ENCODE results near the gene GRXCR1.

The GRXCR1 gene

GRCh38 chr4:42915484-42915883 is 23.0 kb downstream of the GRXCR1 start:
- in situ Hi-C loops (cut with MboI; ENCODE audit: low sequenced_read_pairs, unreplicated experiment), result no loop called here
- TF ChIP-seq CTCF (IDR thresholded peaks at IDR 0.05; ENCODE audit: borderline replicate concordance, control extremely low read depth, extremely low read depth, insufficient read depth, missing control alignments), result no peak
- no peak for DNase-seq (ENCODE audit: low spot score)

DNA sequence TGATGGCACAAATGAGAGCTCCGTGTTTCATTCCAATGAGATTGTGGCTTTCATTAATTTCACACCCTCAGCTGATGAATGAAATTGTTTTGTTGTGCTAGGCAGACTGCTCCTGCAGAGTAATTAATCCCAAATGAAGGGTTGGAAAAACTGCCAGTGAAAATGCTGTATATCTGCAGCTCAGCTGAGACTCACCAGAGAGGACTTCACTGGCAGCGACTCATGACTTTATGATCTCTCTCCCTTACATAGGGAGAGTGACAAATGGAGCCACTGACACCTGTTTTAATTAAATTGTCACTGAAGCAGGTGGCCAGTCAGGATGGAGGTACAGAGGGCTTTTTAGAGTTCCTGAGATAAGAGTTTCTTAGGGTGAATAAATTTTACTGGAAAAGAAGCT is 24.8 kb downstream of the GRXCR1 start:
- DNase-seq (ENCODE audit: low spot score), result no peak
- in situ Hi-C loops (cut with MboI; ENCODE audit: low sequenced_read_pairs, unreplicated experiment), result no loop called here
- TF ChIP-seq CTCF (IDR thresholded peaks at IDR 0.05; ENCODE audit: borderline replicate concordance, control extremely low read depth, extremely low read depth, insufficient read depth, missing control alignments), result no peak

DNA sequence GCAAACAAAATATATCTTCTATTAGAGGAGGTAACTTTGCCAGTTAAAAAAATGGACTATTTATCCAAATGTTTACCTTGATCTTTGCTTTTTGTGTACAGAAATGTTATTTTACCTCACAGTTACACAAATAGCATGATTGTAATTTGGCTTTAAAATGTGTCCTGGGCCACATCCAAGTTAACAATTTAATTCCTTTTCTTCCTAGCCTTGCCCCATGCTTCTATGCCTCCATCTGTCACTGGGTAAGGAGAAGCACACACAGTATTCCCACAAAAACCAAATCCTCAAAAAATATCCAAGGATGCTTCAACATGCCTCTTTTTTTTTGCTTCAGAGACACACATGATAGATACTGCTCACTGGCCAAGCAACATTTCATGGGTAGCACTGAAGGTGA is 30.9 kb downstream of the GRXCR1 start:
- no peak for DNase-seq (ENCODE audit: low spot score)
- no peak for TF ChIP-seq CTCF (IDR thresholded peaks at IDR 0.05; ENCODE audit: borderline replicate concordance, control extremely low read depth, extremely low read depth, insufficient read depth, missing control alignments)

GRCh38 chr4:42925921-42926320 is 33.4 kb downstream of the GRXCR1 start:
- in situ Hi-C loops (cut with MboI; ENCODE audit: low sequenced_read_pairs, unreplicated experiment), result no loop called here

More for the DNA sequence above, 30.9 kb downstream of the GRXCR1 start:
- in situ Hi-C loops (cut with MboI; ENCODE audit: low sequenced_read_pairs, unreplicated experiment), result no loop called here

DNA sequence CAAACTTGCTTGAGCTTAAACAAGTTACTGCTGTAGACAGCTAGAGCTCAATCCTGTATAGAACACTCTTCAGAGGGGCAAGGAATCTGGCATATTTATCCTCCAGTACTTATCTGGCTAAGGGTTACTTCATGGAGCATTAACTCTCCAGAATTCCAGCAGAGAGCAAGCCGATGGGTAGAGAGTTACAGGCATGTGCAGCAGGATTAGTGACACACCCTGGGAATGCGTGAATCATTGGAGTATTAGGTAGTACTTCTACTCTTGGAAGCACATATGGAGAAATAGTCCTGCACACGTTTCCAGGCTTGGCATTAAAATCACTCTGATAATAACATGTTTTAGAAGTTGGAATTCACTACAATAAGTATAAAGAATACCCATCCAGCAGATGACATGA is 35.4 kb downstream of the GRXCR1 start:
- DNase-seq (ENCODE audit: low spot score), result no peak
- in situ Hi-C loops (cut with MboI; ENCODE audit: low sequenced_read_pairs, unreplicated experiment), result no loop called here
- no peak for TF ChIP-seq CTCF (IDR thresholded peaks at IDR 0.05; ENCODE audit: borderline replicate concordance, control extremely low read depth, extremely low read depth, insufficient read depth, missing control alignments)

More at GRCh38 chr4:42925921-42926320, 33.4 kb downstream of the GRXCR1 start:
- TF ChIP-seq CTCF (IDR thresholded peaks at IDR 0.05; ENCODE audit: borderline replicate concordance, control extremely low read depth, extremely low read depth, insufficient read depth, missing control alignments), result no peak
- no peak for DNase-seq (ENCODE audit: low spot score)

GRCh38 chr4:42928582-42928981 is 36.1 kb downstream of the GRXCR1 start:
- no peak for TF ChIP-seq CTCF (IDR thresholded peaks at IDR 0.05; ENCODE audit: borderline replicate concordance, control extremely low read depth, extremely low read depth, insufficient read depth, missing control alignments)
- no peak for DNase-seq (ENCODE audit: low spot score)
- in situ Hi-C loops (cut with MboI; ENCODE audit: low sequenced_read_pairs, unreplicated experiment), result no loop called here

DNA sequence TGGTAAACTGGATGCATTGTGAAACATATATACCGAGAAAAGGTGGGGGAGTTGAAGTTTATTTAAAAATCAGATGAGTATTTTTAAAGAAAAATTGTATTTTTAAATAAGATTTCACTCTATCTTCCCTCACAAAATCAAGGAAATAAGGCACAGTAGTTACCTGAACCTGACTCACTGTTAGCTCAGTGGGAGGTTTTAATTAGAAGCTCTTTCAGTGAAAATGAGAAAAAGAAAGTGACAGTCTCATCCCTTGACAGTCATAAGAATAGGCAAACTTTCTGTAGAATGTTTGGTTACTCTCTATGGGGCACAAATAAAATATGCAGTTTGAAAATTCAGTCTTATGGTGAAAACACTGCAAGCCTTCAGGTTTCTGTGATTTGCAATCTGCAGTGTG is 49.7 kb downstream of the GRXCR1 start:
- in situ Hi-C loops (cut with MboI; ENCODE audit: low sequenced_read_pairs, unreplicated experiment), result no loop called here
- TF ChIP-seq CTCF (IDR thresholded peaks at IDR 0.05; ENCODE audit: borderline replicate concordance, control extremely low read depth, extremely low read depth, insufficient read depth, missing control alignments), result no peak
- no peak for DNase-seq (ENCODE audit: low spot score)
